DOHH2 (cell line): ENCODE measurements around the gene IKZF2.

Experiments used
- CTCF ChIP-seq: fragments of 200-600 bp; sonication (generic); IDR thresholded peaks from one replicate; pipeline ENCODE4 v1.5.1; 2014; ENCODE audit warnings: antibody characterized with exemption, mild to moderate bottlenecking, low read depth, low read length; ENCODE audit not compliant: poor library complexity, severe bottlenecking
- EZH2phosphoT487 ChIP-seq: fragments of 200-600 bp; sonication (generic); IDR thresholded peaks from 2 replicates; pipeline ENCODE4 v1.6.1; 2017; ENCODE audit warnings: borderline replicate concordance, mild to moderate bottlenecking, antibody characterized with exemption, low read length, moderate library complexity, mixed read lengths

- TF ChIP-seq CTCF (no peak), EZH2phosphoT487 (no peak)
Observed at GRCh38 chr2:213021971-213022899, 129.2 kb downstream of the IKZF2 start.
